ENCODE data around the gene ARID2. TPM values are rescaled to one million over a fixed set of nuclear protein-coding genes. Genes with fewer than 3 reads are reported as not detected.
A peak's percentile ranks its signal among the peaks of the same experiment; 100 is the strongest.

ARID2 gene
- total and polyA plus RNA-seq, 10 of the 15 experiments (the other 5 are each of a cell fraction or from before 2014, with no cell fraction given) = 9.2 to 29.8 (median 20.3) TPM

DNA sequence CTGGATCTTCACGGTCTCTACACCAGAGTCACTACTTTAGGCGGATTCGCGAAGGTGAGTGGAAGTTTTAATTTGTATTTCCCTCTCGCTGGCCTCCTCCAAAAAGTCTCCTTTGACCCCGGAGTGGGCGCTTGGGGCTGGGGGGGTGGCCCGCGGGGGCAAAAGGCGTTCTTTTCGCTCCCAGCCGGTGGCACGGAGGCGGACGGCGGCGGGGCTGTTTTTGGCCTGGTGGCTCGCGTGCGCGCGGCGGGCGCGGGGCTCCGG lies 510 bp downstream of the ARID2 start (continued):
- TF ChIP-seq, protein P1, sequence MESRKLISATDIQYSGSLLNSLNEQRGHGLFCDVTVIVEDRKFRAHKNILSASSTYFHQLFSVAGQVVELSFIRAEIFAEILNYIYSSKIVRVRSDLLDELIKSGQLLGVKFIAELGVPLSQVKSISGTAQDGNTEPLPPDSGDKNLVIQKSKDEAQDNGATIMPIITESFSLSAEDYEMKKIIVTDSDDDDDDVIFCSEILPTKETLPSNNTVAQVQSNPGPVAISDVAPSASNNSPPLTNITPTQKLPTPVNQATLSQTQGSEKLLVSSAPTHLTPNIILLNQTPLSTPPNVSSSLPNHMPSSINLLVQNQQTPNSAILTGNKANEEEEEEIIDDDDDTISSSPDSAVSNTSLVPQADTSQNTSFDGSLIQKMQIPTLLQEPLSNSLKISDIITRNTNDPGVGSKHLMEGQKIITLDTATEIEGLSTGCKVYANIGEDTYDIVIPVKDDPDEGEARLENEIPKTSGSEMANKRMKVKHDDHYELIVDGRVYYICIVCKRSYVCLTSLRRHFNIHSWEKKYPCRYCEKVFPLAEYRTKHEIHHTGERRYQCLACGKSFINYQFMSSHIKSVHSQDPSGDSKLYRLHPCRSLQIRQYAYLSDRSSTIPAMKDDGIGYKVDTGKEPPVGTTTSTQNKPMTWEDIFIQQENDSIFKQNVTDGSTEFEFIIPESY (IDR thresholded peaks at IDR 0.05) = no peak
- TF ChIP-seq, protein P2, sequence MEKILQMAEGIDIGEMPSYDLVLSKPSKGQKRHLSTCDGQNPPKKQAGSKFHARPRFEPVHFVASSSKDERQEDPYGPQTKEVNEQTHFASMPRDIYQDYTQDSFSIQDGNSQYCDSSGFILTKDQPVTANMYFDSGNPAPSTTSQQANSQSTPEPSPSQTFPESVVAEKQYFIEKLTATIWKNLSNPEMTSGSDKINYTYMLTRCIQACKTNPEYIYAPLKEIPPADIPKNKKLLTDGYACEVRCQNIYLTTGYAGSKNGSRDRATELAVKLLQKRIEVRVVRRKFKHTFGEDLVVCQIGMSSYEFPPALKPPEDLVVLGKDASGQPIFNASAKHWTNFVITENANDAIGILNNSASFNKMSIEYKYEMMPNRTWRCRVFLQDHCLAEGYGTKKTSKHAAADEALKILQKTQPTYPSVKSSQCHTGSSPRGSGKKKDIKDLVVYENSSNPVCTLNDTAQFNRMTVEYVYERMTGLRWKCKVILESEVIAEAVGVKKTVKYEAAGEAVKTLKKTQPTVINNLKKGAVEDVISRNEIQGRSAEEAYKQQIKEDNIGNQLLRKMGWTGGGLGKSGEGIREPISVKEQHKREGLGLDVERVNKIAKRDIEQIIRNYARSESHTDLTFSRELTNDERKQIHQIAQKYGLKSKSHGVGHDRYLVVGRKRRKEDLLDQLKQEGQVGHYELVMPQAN (conservative IDR thresholded peaks at IDR 0.05) = 0 out of 2 replicates have a peak, but pooled peaks have one; percentile 0
- TF ChIP-seq PAX8 (IDR thresholded peaks at IDR 0.05) (no peak), IRF4 (IDR thresholded peaks at IDR 0.05; ENCODE audit: low read depth, low read length) (no peak), RCOR1 (conservative IDR thresholded peaks at IDR 0.05; ENCODE audit: low read depth, low read length) (0 out of 2 replicates have a peak, but pooled peaks have one; percentile 6)

DNA sequence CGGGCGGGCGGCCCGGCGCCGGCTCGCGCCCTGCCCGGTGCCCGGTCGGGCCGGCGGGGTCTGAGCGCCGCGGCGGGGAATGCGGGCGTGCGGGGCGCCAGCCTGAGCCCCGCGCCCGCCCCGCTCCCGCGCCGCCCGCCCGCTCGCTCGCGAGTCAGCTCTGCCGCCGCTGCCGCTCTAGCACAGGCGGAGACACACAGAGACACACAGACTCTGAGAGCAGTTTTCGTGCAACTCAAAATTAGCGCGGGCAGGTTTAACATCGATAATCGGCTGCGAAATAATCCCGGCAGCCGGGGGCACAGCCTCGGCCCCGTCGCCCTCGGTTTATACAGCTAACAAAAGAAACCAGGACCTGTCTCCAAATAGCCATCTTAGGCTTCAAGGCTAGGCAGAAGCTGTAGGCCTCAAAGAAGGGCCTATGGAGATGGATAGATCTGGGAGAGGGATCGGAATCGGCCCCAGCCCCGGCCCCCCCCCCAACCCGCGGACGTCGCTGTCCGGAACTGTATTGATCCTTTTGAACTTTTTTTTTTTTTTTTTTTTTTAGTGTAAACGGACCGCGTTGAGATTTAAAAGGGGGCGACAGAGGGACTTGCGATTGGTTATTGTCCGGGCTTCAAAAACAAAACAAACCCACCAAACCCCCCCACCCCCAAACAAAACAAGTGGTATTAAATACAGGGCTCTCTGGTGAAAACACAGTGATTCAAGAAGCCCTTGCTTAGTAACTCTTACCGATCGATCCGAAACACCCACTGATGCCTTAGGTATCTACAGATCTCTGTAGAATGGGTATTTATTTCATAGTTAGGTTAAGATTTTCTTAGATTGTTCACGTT lies 1.1 kb downstream of the ARID2 start:
- BruUV-seq (replicated peaks) = no TSS peak
- Histone ChIP-seq H3K79me2 (ENCODE audit: control insufficient read depth, insufficient read depth, low read length) (peaks cover 72% of the 10 kb centered on the region), H4K20me1 (ENCODE audit: control insufficient read depth, insufficient read depth) (no peaks in the 10 kb centered on the region), H3K4me3 (peak overlapping the region; percentile 70), H3K27ac (ENCODE audit: control insufficient read depth, insufficient read depth) (peak overlapping the region; percentile 92), H3K4me1 (ENCODE audit: control insufficient read depth, insufficient read depth, low read length) (no peaks in the 10 kb centered on the region), H3K36me3 (ENCODE audit: control insufficient read depth in 2 of 2, insufficient read depth in 2 of 2, low read length in 1 of 2) (0 out of 4 replicates have a peak, but pooled peaks cover 0 to under 1% of the 10 kb centered on the region in 2 experiments), H3K4me2 (ENCODE audit: control insufficient read depth, insufficient read depth) (peak overlapping the region; percentile 76), H3K9me3 (replicated peaks; ENCODE audit: control insufficient read depth, insufficient read depth, low read length) (no peaks in the 10 kb centered on the region), H3K9ac (ENCODE audit: control insufficient read depth, insufficient read depth, low read length) (peak overlapping the region; percentile 94), H2AFZ (ENCODE audit: control insufficient read depth, low read depth, low read length) (peak overlapping the region; percentile 64), H3K27me3 (replicated peaks in 1 of 2; ENCODE audit: control insufficient read depth in 2 of 2, insufficient read depth in 2 of 2, low read length in 1 of 2) (no peaks in the 10 kb centered on the region)
- ATAC-seq (no peak), DNase-seq (ENCODE audit: low read depth, low spot score) (no peak), FAIRE-seq (no peak)
- ChIA-PET RAD21 (ENCODE audit: unreplicated experiment) (interaction anchor here (0.6 to 1.4 kb wide), 6 partner anchors 12 to 569 kb away, joined by 3 to 5 read pairs (median 3); no protein-coding TSS in a partner anchor), POLR2A (interaction anchor here (0.9 to 1.7 kb wide), 5 partner anchors 12 to 487 kb away, joined by 3 to 8 read pairs (median 3); no protein-coding TSS in a partner anchor), CTCF (interaction anchor here (0.6 to 1.5 kb wide), 6 partner anchors 9 to 261 kb away, joined by 3 to 7 read pairs (median 3); no protein-coding TSS in a partner anchor), SMC1A (ENCODE audit: uncharacterized antibody, unreplicated experiment) (interaction anchor here (0.6 to 1.4 kb wide), 2 partner anchors 11 to 187 kb away, joined by 3 read pairs; no protein-coding TSS in a partner anchor)
- intact Hi-C loops (cut with micrococcal nuclease; ENCODE audit: unreplicated experiment) = no loop called here
- under 1% methylated on average over 27 of the region's 67 CpGs for WGBS (ENCODE audit: insufficient coverage, insufficient replicate concordance, low lambda C conversion rate, missing lambda C conversion rate)
- in situ Hi-C loops (cut with MboI) = no loop called here
- peak; percentile 51; the same call in 1 of the 2 replicates for TF ChIP-seq ZNF384 (IDR thresholded peaks at IDR 0.05; ENCODE audit: borderline replicate concordance, low read depth, low read length)
- TF ChIP-seq NRF1 (conservative IDR thresholded peaks at IDR 0.05; ENCODE audit: low read depth, low read length) = no peak
- TF ChIP-seq SMC3 (IDR thresholded peaks at IDR 0.05; ENCODE audit: borderline replicate concordance, low read length) = no peak
- TF ChIP-seq, protein P3, sequence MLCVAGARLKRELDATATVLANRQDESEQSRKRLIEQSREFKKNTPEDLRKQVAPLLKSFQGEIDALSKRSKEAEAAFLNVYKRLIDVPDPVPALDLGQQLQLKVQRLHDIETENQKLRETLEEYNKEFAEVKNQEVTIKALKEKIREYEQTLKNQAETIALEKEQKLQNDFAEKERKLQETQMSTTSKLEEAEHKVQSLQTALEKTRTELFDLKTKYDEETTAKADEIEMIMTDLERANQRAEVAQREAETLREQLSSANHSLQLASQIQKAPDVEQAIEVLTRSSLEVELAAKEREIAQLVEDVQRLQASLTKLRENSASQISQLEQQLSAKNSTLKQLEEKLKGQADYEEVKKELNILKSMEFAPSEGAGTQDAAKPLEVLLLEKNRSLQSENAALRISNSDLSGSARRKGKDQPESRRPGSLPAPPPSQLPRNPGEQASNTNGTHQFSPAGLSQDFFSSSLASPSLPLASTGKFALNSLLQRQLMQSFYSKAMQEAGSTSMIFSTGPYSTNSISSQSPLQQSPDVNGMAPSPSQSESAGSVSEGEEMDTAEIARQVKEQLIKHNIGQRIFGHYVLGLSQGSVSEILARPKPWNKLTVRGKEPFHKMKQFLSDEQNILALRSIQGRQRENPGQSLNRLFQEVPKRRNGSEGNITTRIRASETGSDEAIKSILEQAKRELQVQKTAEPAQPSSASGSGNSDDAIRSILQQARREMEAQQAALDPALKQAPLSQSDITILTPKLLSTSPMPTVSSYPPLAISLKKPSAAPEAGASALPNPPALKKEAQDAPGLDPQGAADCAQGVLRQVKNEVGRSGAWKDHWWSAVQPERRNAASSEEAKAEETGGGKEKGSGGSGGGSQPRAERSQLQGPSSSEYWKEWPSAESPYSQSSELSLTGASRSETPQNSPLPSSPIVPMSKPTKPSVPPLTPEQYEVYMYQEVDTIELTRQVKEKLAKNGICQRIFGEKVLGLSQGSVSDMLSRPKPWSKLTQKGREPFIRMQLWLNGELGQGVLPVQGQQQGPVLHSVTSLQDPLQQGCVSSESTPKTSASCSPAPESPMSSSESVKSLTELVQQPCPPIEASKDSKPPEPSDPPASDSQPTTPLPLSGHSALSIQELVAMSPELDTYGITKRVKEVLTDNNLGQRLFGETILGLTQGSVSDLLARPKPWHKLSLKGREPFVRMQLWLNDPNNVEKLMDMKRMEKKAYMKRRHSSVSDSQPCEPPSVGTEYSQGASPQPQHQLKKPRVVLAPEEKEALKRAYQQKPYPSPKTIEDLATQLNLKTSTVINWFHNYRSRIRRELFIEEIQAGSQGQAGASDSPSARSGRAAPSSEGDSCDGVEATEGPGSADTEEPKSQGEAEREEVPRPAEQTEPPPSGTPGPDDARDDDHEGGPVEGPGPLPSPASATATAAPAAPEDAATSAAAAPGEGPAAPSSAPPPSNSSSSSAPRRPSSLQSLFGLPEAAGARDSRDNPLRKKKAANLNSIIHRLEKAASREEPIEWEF (IDR thresholded peaks at IDR 0.05; ENCODE audit: insufficient replicate concordance, low read depth, low read length) = peak; percentile 70
